Calu3 (cell line): Measurements from ENCODE around the gene CTIF. TPM values are rescaled to one million over a fixed set of nuclear protein-coding genes. Genes with fewer than 3 reads are reported as not detected.
"Not testable (repeated sequence)": the region's sequence is repeated elsewhere in the genome, so short reads cannot be mapped to it uniquely, and the experiment has no call there.

Experiments
- BruUV-seq: library from RNA; stranded (reverse); fragments of 400-500 nt; replicated peaks from 2 replicates; lab custom pipeline; 2021; lab: Mats Ljungman, UMichigan
- CTCF ChIA-PET: fragments of 300-600 bp; sonication (Branson Sonifier 250); formaldehyde crosslinking; loops from one replicate; lab custom pipeline; 2022; ENCODE audit warnings: antibody characterized with exemption; lab: Charles Lee
- DNase-seq: peaks from one replicate; pipeline ENCODE4 v3.0.0; 2022
- H3K27ac Mint-ChIP-seq: one replicate; pipeline ENCODE4 v1.8.0; 2022; ENCODE audit warnings: mixed read lengths; ENCODE audit not compliant: unreplicated experiment
- H3K27me3 Mint-ChIP-seq: one replicate; pipeline ENCODE4 v1.8.0; 2022; ENCODE audit warnings: mixed read lengths; ENCODE audit not compliant: unreplicated experiment
- H3K36me3 Mint-ChIP-seq: one replicate; pipeline ENCODE4 v1.8.0; 2022; ENCODE audit warnings: mild to moderate bottlenecking, moderate library complexity, mixed read lengths; ENCODE audit not compliant: insufficient read depth, unreplicated experiment
- H3K4me1 Mint-ChIP-seq: one replicate; pipeline ENCODE4 v1.8.0; 2022; ENCODE audit warnings: mild to moderate bottlenecking, low read depth, mixed read lengths; ENCODE audit not compliant: unreplicated experiment
- H3K4me3 Mint-ChIP-seq: one replicate; pipeline ENCODE4 v1.8.0; 2022; ENCODE audit warnings: mild to moderate bottlenecking, low read depth, moderate library complexity, mixed read lengths; ENCODE audit not compliant: unreplicated experiment
- H3K9me3 Mint-ChIP-seq: one replicate; pipeline ENCODE4 v1.8.0; 2022; ENCODE audit warnings: low read depth, mixed read lengths; ENCODE audit not compliant: unreplicated experiment
- CTCF ChIP-seq: fragments of 200-600 bp; IDR thresholded peaks from one replicate; pipeline ENCODE4 v1.8.0; 2022; ENCODE audit warnings: antibody characterized with exemption; ENCODE audit not compliant: unreplicated experiment
- intact Hi-C: fragments of 100-400 bp; cut with micrococcal nuclease; formaldehyde crosslinking; loops from one replicate; pipeline ENCODE4 v1.10.0; 2022; ENCODE audit not compliant: unreplicated experiment
- total RNA-seq: library from RNA; stranded (reverse); gene quantifications from 2 replicates; pipeline ENCODE4 v1.2.3, GENCODE V29; 2022

Gene CTIF
- total RNA-seq, 1 experiment from 2014 or later = 40.8 TPM

GRCh38 chr18:48504819-48505218, 34.0 kb upstream of the CTIF start:
- BruUV-seq = no TSS peak
- TF ChIP-seq CTCF = no peak
- no peak for DNase-seq
- Mint-ChIP-seq H3K4me3 (no peak overlapping the region), H3K27me3 (peaks cover 31% of the 10 kb centered on the region), H3K4me1 (no peaks in the 10 kb centered on the region), H3K9me3 (peaks cover 14% of the 10 kb centered on the region), H3K27ac (no peak overlapping the region), H3K36me3 (no peaks in the 10 kb centered on the region)
- CTCF ChIA-PET = no interaction called here
- intact Hi-C loops = no loop called here

GRCh38 chr18:48506983-48507568, 31.8 kb upstream of the CTIF start:
- CTCF ChIA-PET, H3K36me3 Mint-ChIP-seq, H3K27ac Mint-ChIP-seq, H3K4me3 Mint-ChIP-seq, intact Hi-C loops, BruUV-seq, H3K4me1 Mint-ChIP-seq, DNase-seq: not testable (repeated sequence)
- Mint-ChIP-seq H3K9me3 (peaks cover 14% of the 10 kb centered on the region), H3K27me3 (peaks cover 31% of the 10 kb centered on the region)

- H3K4me1 Mint-ChIP-seq, intact Hi-C loops, H3K27ac Mint-ChIP-seq, H3K4me3 Mint-ChIP-seq, BruUV-seq, DNase-seq, H3K36me3 Mint-ChIP-seq, CTCF ChIA-PET, H3K9me3 Mint-ChIP-seq: not testable (repeated sequence)
- H3K27me3 Mint-ChIP-seq = peaks cover 32% of the 10 kb centered on the region
Observed at GRCh38 chr18:48512498-48512897, 26.3 kb upstream of the CTIF start.

GRCh38 chr18:48514786-48515185, 24.0 kb upstream of the CTIF start:
- Mint-ChIP-seq H3K4me1 (peaks cover 2% of the 10 kb centered on the region), H3K27ac (no peak overlapping the region), H3K4me3 (no peak overlapping the region), H3K9me3 (no peaks in the 10 kb centered on the region), H3K36me3 (no peaks in the 10 kb centered on the region), H3K27me3 (peaks cover 39% of the 10 kb centered on the region)
- TF ChIP-seq CTCF = no peak
- BruUV-seq = no TSS peak
- no peak for DNase-seq
- intact Hi-C loops = no loop called here
- CTCF ChIA-PET = no interaction called here

GRCh38 chr18:48517048-48517447, 21.8 kb upstream of the CTIF start:
- BruUV-seq = no TSS peak
- intact Hi-C loops = no loop called here
- DNase-seq = no peak
- no peak for TF ChIP-seq CTCF
- no peaks in the 10 kb centered on the region for H3K36me3 Mint-ChIP-seq
- H3K27me3 Mint-ChIP-seq = peaks cover 62% of the 10 kb centered on the region
- H3K27ac Mint-ChIP-seq = no peak overlapping the region
- peaks cover 6% of the 10 kb centered on the region for H3K4me1 Mint-ChIP-seq
- H3K4me3 Mint-ChIP-seq = no peak overlapping the region
- H3K9me3 Mint-ChIP-seq = no peaks in the 10 kb centered on the region
- CTCF ChIA-PET = no interaction called here
